Measurements from ENCODE around the gene TMEM255B. TPM values are rescaled to one million over a fixed set of nuclear protein-coding genes. Genes with fewer than 3 reads are reported as not detected.

The TMEM255B gene
- total RNA-seq, 1 experiment from 2014 or later = 2.8 TPM

DNA sequence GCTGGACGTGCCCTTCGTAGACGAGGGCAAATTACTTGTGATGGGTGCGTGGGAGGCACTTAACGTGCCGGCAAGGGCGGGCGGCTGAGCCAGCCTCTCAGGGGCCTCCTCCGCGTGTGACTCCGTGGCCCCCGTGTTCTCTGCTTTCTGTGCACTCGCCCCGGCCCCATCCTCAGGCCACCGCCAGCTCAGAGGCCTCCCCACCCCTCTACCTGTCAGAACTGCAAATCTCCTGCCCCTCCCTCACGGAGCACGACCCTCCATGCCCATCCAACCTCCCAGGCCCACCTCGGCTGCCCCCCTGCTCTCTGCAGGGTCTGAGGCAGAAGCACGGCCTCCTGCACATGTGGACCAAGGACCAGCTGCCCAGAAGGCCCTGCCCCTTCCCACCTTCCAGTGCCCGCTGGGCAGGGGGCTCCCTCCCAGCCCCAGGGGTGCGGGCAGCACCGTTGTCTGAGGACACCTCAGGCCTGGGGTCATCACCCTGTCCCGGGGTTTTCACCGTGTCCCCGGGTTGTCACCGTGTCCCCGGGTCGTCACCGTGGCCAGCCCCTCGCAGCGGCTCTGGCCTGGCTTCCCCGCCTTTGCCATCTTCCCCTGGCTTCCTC is 44.5 kb downstream of the TMEM255B start:
- Histone ChIP-seq H4K20me1 (ENCODE audit: control insufficient read depth, insufficient read depth, insufficient read length) (no peaks in the 10 kb centered on the region), H2BK120ac (ENCODE audit: low read depth, low read length, poor library complexity, severe bottlenecking) (no peak overlapping the region), H2BK15ac (ENCODE audit: low read depth, low read length) (no peak overlapping the region), H3K4me1 (ENCODE audit: insufficient read depth, low read length) (no peaks in the 10 kb centered on the region), H3K14ac (ENCODE audit: insufficient read depth, low read length) (no peak overlapping the region), H3K23ac (ENCODE audit: insufficient read length, low read depth, low read length) (no peak overlapping the region), H3K23me2 (ENCODE audit: insufficient read length, low read depth, low read length, poor library complexity, severe bottlenecking) (no peaks in the 10 kb centered on the region), H2BK5ac (ENCODE audit: insufficient read length, low read length) (no peak overlapping the region), H3K79me1 (ENCODE audit: insufficient read depth, low read depth, low read length, poor library complexity, severe bottlenecking) (no peaks in the 10 kb centered on the region), H3K79me2 (ENCODE audit: insufficient read depth, low read length) (no peaks in the 10 kb centered on the region), H4K5ac (ENCODE audit: insufficient read length, low read depth, low read length) (no peak overlapping the region), H4K8ac (replicated peaks; ENCODE audit: insufficient read length, low read depth, low read length) (no peak overlapping the region), H3T11ph (ENCODE audit: low read length) (no peak overlapping the region), H2BK12ac (ENCODE audit: insufficient read length, low read depth, low read length) (no peak overlapping the region), H2BK20ac (ENCODE audit: low read depth, low read length, poor library complexity, severe bottlenecking) (no peak overlapping the region), H4K91ac (ENCODE audit: insufficient read length, low read depth, low read length) (no peak overlapping the region), H3K56ac (ENCODE audit: insufficient read length, low read depth, low read length) (no peak overlapping the region), H3K4me2 (ENCODE audit: insufficient read depth, insufficient read length, low read length) (no peak overlapping the region), H3K18ac (ENCODE audit: insufficient read length, low read depth, low read length) (no peak overlapping the region), H2AK5ac (ENCODE audit: insufficient read length, low read length) (no peak overlapping the region), H3K27ac (ENCODE audit: insufficient read length, low read depth, low read length) (no peak overlapping the region), H3K27me3 (ENCODE audit: insufficient read depth, low read length) (no peaks in the 10 kb centered on the region), H2AFZ (ENCODE audit: low read length) (no peak overlapping the region), H3K4ac (ENCODE audit: low read depth, low read length) (no peak overlapping the region), H3K9me3 (ENCODE audit: control insufficient read depth, low read depth, low read length) (no peaks in the 10 kb centered on the region), H3K9ac (ENCODE audit: extremely low read depth, insufficient read length, low read length) (no peak overlapping the region)
- Mint-ChIP-seq H3K27me3 (ENCODE audit: low read depth) (peaks cover 3% of the 10 kb centered on the region), H3K4me3 (no peak overlapping the region), H3K36me3 (ENCODE audit: insufficient read depth in 1 of 3, low read depth in 3 of 3) (peaks cover 3 to 7% (median 5%) of the 10 kb centered on the region in 3 experiments), H3K27ac (no peak overlapping the region), H3K9me3 (peaks cover 10% of the 10 kb centered on the region in 2 experiments), H3K4me1 (peaks cover 3 to 6% of the 10 kb centered on the region in 2 experiments; a peak in 2 of 4 replicates)
- DNase-seq = no peak
- WGBS (ENCODE audit: extremely low coverage, insufficient read length, low lambda C conversion rate) = no CpG with 5 or more reads among the region's 32 CpGs
- no peak for TF ChIP-seq CTCF (conservative IDR thresholded peaks at IDR 0.05)

Measured in H9 (cell line).